ENCODE results near the gene GPATCH4.

DNA sequence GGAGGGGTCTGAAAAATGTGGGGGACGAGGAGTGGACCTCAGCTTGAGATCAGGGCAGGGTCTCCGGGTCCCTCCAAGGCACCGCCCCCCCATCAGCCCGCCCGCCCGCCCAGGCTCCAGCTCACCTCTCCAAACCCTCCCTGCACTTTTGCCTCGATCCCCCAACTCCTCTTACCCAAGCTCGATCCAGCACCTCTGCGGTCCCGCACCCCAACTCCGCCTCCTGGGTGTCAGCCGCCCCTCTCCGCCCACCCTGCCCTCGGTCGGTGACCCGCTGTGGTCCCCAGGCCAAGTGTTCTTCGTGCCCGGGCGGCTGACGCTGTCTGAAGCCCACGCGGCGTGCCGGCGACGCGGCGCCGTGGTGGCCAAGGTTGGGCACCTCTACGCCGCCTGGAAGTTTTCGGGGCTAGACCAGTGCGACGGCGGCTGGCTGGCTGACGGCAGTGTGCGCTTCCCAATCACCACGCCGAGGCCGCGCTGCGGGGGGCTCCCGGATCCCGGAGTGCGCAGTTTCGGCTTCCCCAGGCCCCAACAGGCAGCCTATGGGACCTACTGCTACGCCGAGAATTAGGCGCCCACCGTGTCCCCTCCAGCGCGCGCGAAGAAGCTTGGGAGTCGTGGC, 23.6 kb upstream of the GPATCH4 start:
- TF ChIP-seq POLR2AphosphoS5 (IDR thresholded peaks at IDR 0.05; ENCODE audit: low read depth, low read length), result no peak
- TF ChIP-seq POLR2A (IDR thresholded peaks at IDR 0.05; ENCODE audit: low read depth, low read length), result no peak
- no peak for TF ChIP-seq SPI1 (IDR thresholded peaks at IDR 0.05; ENCODE audit: low read depth, low read length)
- TF ChIP-seq PAX5 (IDR thresholded peaks at IDR 0.05; ENCODE audit: insufficient read depth, low read length, severe bottlenecking), result no peak
- TF ChIP-seq TAF1 (IDR thresholded peaks at IDR 0.05; ENCODE audit: low read depth, low read length), result no peak

All from GM12891 (cell line).